Measurements from ENCODE around the gene PCDH10. TPM values are rescaled to one million over a fixed set of nuclear protein-coding genes. Genes with fewer than 3 reads are reported as not detected.

Gene PCDH10
- total and polyA plus RNA-seq, 10 of the 15 experiments (the other 5 are each of a cell fraction or from before 2014, with no cell fraction given), result under 0.01 to 0.38 (median 0.02) TPM; not detected in 6

DNA sequence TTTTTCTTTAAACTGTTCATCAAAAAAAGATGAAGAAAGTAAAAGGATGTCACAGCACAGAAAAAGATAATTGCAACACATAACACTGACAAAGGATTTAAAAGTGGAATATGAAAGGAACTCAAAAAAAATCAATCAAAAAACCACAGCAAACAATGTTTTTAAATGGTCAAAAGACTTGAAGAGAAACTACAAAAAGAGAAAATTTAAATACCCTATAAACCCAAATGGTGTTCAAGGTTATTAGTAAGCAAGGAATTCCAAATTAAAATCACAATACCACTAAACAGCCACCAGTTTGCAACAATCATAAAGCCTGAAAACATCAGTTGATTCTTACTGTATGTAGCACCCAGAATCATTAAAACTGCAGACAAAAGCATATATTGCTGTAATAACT is 36.5 kb upstream of the PCDH10 start:
- Histone ChIP-seq H3K4me2 (ENCODE audit: control insufficient read depth, insufficient read depth) (no peak overlapping the region), H3K9me3 (replicated peaks; ENCODE audit: control insufficient read depth, insufficient read depth, low read length) (no peaks in the 10 kb centered on the region), H2AFZ (ENCODE audit: control insufficient read depth, low read depth, low read length) (no peak overlapping the region), H3K36me3 (ENCODE audit: control insufficient read depth in 2 of 2, insufficient read depth in 2 of 2, low read length in 1 of 2) (no peaks in the 10 kb centered on the region), H3K27me3 (replicated peaks in 1 of 2; ENCODE audit: control insufficient read depth in 2 of 2, insufficient read depth in 2 of 2, low read length in 1 of 2) (no peaks in the 10 kb centered on the region), H4K20me1 (ENCODE audit: control insufficient read depth, insufficient read depth) (no peaks in the 10 kb centered on the region), H3K79me2 (ENCODE audit: control insufficient read depth, insufficient read depth, low read length) (no peaks in the 10 kb centered on the region), H3K4me1 (ENCODE audit: control insufficient read depth, insufficient read depth, low read length) (no peaks in the 10 kb centered on the region), H3K9ac (ENCODE audit: control insufficient read depth, insufficient read depth, low read length) (no peak overlapping the region), H3K27ac (ENCODE audit: control insufficient read depth, insufficient read depth) (no peak overlapping the region), H3K4me3 (no peak overlapping the region)
- ChIA-PET POLR2A (no interaction called here), SMC1A (ENCODE audit: uncharacterized antibody, unreplicated experiment) (no interaction called here), RAD21 (ENCODE audit: unreplicated experiment) (no interaction called here), CTCF (no interaction called here)
- DNase-seq (ENCODE audit: low read depth, low spot score), result no peak
- intact Hi-C loops (cut with micrococcal nuclease; ENCODE audit: unreplicated experiment) (no loop called here), in situ Hi-C loops (cut with MboI) (no loop called here)
- no peak for TF ChIP-seq NFIC (IDR thresholded peaks at IDR 0.05; ENCODE audit: low read depth, low read length)
- no peak for TF ChIP-seq WRNIP1 (IDR thresholded peaks at IDR 0.05; ENCODE audit: borderline replicate concordance, low read depth, low read length)
- no peak for TF ChIP-seq JUND (IDR thresholded peaks at IDR 0.05; ENCODE audit: low read depth, low read length)
- no peak for TF ChIP-seq SREBF2 (IDR thresholded peaks at IDR 0.05; ENCODE audit: low read length)
- TF ChIP-seq ZNF384 (IDR thresholded peaks at IDR 0.05; ENCODE audit: borderline replicate concordance, low read depth, low read length), result no peak
- TF ChIP-seq POLR2AphosphoS2 (IDR thresholded peaks at IDR 0.05; ENCODE audit: low read depth, low read length), result no peak
- no peak for TF ChIP-seq HDGF (IDR thresholded peaks at IDR 0.05)
- TF ChIP-seq SPI1 (IDR thresholded peaks at IDR 0.05; ENCODE audit: borderline replicate concordance, insufficient read depth, low read depth, low read length), result no peak
- no peak for TF ChIP-seq TARDBP (IDR thresholded peaks at IDR 0.05; ENCODE audit: borderline replicate concordance)
- TF ChIP-seq SMC3 (IDR thresholded peaks at IDR 0.05; ENCODE audit: borderline replicate concordance, low read length), result no peak
- TF ChIP-seq MEF2B (IDR thresholded peaks at IDR 0.05; ENCODE audit: partially characterized antibody, poor library complexity, severe bottlenecking), result no peak
- no peak for TF ChIP-seq MTA3 (IDR thresholded peaks at IDR 0.05; ENCODE audit: borderline replicate concordance, low read length)
- no peak for TF ChIP-seq ETV6 (conservative IDR thresholded peaks at IDR 0.05 in 1 of 2, IDR thresholded peaks at IDR 0.05 in 1 of 2; ENCODE audit: borderline replicate concordance in 1 of 2, low read depth in 1 of 2)
- TF ChIP-seq RELB (IDR thresholded peaks at IDR 0.05; ENCODE audit: low read depth), result no peak
- no peak for TF ChIP-seq SIN3A (IDR thresholded peaks at IDR 0.05; ENCODE audit: low read depth, low read length)
- no peak for TF ChIP-seq EGR1 (IDR thresholded peaks at IDR 0.05; ENCODE audit: borderline replicate concordance in 1 of 2, low read depth in 2 of 2, low read length in 2 of 2)
- ATAC-seq, result no peak
- FAIRE-seq, result no peak
- BruUV-seq (replicated peaks), result no TSS peak
